Esophagus squamous epithelium (tissue), 4 donors: ENCODE data around the gene CABCOCO1.

Experiments used
- CTCF ChIP-seq, 6 experiments: fragments of 450-650 bp in 4 of 6; fragments of 200-600 bp in 2 of 6; sonication (generic) in 2 of 6; IDR thresholded peaks; one replicate each; pipeline ENCODE4 v1.5.1; 2016 to 2019; ENCODE audit warnings: antibody characterized with exemption in 6 of 6, mild to moderate bottlenecking in 4 of 6, moderate library complexity in 4 of 6
- POLR2A ChIP-seq, 4 donors: fragments of 450-650 bp; IDR thresholded peaks; one replicate each; pipeline ENCODE4 v1.6.1; 2017; ENCODE audit warnings: antibody characterized with exemption in 4 of 4, mild to moderate bottlenecking in 4 of 4, moderate library complexity in 3 of 4

DNA sequence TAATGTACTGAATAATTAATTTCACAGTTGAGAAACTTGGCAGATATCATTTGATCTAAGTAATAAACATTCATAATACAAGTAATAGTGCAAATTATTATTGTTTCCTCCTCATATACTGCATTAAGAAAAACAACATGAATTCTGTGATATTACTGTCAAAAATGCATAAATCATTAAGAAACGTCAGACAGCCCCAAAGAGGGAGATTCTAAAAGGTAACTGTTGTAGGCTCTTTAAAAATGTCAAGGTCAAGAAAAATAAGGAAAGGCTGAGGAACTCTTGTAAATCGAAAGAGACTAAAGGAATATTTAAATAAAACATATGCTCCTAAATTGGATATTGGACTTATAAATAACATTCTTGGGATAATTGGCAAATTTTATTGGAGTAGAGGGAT lies 67.9 kb downstream of the CABCOCO1 start:
- no peak for TF ChIP-seq CTCF (IDR thresholded peaks at IDR 0.05)
- no peak for TF ChIP-seq POLR2A (IDR thresholded peaks at IDR 0.05)
